Measurements from ENCODE around the gene KRT5. TPM values are rescaled to one million over a fixed set of nuclear protein-coding genes. Genes with fewer than 3 reads are reported as not detected.
"Not testable (repeated sequence)": the region's sequence is repeated elsewhere in the genome, so short reads cannot be mapped to it uniquely, and the experiment has no call there.

The KRT5 gene
- total RNA-seq, 1 donor from 2014 or later: not detected

DNA sequence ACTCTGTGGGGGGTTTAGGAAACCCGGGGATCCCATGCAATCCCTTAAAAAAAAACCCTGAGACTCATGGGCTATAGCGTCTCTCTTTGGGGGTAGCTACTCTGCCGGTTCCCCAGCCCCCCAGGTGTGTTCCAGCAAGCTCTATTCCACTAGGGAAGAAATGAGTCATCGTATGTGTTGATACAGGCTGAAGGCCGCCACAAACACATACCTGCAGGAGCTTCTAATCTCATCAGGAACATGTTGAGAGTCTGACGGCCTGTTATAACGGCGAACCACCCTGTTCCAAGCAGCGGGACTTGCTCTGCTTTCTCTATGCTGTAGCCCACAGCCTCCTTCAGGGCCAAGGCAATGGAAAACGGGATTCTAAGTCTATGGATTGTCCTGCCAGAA lies 977 bp upstream of the KRT5 start:
- DNase-seq (ENCODE audit: low read depth in 2 of 2): peak in 1 of 2 donors; percentile 22

DNA sequence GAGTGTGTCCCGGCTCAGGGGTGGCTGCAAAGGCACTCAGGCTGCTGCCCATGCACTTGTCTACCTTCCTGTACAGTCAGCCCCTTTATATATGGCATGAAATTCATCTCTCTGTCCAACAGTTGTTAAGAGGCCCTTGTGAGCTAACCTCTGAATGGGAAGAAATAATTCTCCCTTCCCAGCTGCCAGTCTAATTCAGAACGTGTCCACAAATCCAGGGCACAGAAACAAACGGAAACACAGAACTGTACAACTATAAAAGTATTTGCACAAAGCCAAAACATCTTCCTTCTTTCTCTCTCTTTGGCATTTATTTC lies 849 bp downstream of the KRT5 start:
- DNase-seq (ENCODE audit: low read depth in 2 of 2): no peak

GRCh38 chr12:52518574-52519386 lies 1.4 kb downstream of the KRT5 start:
- no peak for DNase-seq (ENCODE audit: low read depth in 2 of 2)

DNA sequence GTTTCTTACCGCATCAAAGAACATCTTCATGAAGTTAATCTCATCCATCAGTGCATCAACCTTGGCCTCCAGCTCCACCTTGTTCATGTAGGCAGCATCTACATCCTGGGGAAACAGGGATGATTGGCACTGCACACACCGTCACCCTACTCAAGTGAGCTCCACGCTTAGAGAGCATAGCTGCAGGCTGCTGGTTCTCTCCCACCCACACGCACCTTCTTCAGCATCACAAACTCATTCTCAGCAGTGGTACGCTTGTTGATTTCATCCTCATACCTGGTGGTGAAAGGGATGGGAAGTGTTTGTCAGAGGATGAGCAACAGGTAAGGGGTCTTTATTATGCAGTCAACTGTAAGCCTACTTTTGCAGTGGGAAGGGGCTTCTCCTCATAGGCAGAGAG lies 2.3 kb downstream of the KRT5 start:
- no peak for DNase-seq (ENCODE audit: low read depth in 2 of 2)

DNA sequence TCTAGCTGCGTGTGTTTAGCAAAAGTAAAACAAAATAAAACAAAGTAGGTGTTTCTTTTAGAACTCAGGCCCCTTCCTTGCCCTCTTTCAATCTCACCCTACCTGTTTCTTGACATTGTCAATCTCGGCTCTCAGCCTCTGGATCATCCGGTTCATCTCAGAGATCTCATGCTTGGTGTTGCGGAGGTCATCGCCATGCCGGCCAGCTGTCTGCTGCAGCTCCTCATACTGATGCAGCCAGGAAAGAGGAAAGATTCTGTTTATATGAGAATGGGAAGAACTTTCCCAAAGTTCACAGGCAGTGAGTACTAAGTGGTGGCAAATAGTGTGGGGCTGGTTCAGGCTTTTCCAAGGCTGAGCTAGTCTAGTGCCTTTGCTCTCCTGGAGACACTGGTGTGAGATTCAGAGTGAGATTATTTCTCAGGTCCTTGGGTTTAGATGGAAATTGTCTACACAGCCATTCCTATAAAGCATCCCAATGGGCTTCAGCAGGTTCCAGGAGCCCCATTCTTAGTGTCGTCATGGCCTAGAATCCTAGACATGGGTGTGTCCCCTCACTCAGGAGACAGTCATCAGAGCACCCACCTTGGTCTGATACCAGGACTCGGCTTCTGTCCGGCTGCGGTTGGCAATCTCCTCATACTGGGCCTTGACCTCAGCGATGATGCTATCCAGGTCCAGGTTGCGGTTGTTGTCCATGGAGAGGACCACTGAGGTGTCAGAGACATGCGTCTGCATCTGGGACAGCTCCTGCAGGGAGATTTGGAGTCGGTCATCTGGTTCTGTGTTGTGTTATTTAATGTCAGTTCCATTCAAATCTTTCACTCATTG lies 3.0 kb downstream of the KRT5 start:
- DNase-seq (ENCODE audit: low read depth in 2 of 2): no peak

DNA sequence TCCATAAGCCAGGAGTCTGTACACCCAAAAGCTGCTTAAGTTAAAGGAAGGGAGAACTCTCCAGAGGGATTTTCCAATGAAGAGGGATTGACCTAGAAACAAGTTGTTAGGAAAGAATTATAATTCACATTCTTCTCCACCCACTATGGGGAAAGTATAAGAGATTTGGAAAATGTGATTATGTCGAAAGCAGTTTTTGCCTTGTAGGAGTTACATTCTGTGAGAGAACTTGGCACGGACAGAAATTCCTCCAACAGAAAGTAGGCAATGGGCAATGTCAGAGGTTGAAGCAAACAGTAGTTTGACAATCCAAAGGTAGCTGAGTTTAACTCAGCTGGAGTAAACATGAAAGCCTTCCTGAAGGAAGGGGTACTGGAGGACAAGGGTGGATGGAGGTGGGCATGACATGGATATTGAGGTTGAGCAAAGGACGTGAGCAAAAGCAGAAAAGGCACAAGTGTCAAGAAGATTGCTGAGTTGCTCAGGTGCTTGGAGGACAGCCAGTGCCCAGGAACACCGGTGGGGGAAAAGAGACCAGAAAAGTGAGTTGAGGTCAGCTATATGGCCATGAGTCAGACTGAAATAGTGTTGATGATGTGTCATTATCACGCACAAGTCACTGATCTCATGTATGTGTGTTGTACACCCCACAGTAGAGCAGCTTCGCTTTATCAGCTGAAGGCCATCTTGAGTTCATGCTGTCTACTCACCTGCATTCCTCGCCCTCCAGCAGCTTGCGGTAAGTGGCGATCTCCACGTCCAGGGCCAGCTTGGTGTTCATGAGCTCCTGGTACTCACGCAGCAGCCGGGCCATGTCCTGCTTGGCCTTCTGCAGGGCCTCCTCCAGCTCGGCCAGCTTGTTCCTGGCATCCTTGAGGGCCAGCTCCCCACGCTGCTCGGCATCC lies 4.0 kb downstream of the KRT5 start:
- no peak for DNase-seq (ENCODE audit: low read depth in 2 of 2)

- DNase-seq (ENCODE audit: low read depth in 2 of 2): no peak
Measured at GRCh38 chr12:52515319-52515646, 4.9 kb downstream of the KRT5 start.

GRCh38 chr12:52514471-52515318 lies 5.5 kb downstream of the KRT5 start:
- DNase-seq (ENCODE audit: low read depth in 2 of 2): no peak

- no peak for DNase-seq (ENCODE audit: low read depth in 2 of 2)
Measured at GRCh38 chr12:52513736-52514135, 6.5 kb downstream of the KRT5 start.

DNA sequence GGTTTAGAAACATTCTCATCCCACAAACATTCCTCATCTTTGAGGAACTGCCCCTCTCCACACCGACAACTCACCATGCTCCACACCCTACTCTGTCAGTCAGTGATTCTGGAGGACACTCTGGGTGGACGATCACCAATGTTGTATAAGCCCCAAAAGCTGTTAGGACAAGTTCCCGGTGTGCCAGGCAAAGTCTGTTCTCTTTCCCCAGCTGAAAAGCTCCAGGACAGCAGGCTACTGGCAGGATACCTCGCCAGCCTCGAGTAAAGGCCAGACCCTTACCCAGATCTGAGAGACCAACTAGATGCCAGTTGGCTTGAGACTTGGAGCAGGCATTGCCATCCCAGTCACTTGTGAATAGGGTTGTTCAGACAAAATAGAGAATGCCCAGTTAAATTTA lies 12.0 kb downstream of the KRT5 start:
- no peak for DNase-seq (ENCODE audit: low read depth in 2 of 2)

DNA sequence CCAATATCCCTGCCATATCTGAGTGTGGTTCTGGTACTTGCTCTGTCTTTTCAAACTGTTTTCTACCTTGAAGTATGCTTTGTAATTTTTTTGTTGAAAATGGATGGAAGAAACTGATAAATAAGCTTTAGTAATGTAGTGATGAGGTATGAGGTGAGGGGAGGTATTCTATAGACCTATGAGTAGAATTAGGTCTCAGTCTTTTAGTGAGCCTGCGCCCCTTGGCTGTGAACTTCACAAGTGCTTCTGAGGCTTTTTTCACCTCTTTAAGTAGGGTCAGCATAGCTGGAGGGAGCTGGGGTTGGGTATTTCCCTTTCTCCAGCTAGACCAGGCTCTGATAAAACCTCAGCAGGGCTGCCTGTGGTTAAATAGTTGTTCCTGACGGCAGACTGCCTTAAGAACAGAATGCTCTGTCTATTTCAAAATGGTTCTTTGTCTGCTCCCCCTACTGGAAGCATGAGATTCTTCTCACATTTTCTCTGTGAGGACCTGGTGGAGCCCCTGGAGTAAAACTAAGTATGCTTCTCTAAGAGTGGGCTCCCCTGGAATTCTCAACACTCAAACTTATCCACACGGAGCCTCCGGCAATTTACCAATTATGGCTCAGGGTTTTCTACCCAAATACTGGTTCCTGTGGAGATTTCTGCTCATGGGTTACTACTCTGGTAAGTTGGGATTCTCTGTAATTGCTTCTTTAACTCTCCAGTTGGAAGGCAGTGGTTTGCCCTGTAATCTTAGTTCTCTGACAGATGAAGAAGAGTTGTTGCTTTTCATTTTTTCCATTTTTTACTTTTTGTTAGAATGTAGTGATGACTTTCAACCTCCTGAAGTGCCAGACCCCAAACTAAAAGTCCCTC lies 13.1 kb downstream of the KRT5 start:
- peak; percentile 45 to 49 for DNase-seq (ENCODE audit: low read depth in 2 of 2)

DNA sequence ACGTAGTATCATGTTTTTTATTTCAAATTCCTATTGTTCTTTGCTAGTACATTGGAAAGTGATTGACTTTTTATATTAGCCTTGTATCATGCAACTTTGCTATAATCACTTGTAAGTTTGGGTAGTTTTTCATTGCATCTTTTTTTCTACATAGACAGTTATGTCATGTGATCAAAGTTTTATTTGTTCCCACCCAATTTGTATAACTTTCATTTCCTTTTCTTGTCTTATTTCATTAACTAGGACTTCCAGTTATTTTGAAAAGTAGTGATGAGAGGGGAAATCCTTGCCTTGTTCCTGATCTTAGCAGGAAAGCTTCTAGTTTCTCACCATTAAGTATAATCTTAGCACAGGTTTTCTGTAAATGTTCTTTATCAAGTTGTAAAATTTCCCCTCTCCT lies 17.3 kb downstream of the KRT5 start:
- DNase-seq (ENCODE audit: low read depth in 2 of 2): no peak

DNA sequence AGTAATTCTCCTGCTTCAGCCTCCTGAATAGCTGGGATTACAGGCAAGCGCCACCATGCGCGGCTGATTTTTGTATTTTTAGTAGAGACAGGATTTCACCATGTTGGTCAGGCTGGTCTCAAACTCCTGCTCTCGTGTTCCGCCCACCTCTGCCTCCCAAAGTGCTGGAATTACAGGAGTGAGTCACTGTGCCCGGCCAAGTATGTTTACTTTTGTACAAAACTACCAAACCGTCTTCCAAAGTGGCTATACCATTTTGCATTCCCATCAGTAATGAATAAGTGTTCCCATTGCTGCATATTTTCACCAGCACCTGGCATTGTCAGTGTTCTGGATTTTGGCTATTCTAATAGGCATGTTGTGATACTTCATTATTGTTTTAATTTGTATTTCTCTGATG lies 18.7 kb downstream of the KRT5 start:
- DNase-seq (ENCODE audit: low read depth in 2 of 2): no peak

- DNase-seq (ENCODE audit: low read depth in 2 of 2): not testable (repeated sequence)
Measured at GRCh38 chr12:52500574-52500973, 19.6 kb downstream of the KRT5 start.

DNA sequence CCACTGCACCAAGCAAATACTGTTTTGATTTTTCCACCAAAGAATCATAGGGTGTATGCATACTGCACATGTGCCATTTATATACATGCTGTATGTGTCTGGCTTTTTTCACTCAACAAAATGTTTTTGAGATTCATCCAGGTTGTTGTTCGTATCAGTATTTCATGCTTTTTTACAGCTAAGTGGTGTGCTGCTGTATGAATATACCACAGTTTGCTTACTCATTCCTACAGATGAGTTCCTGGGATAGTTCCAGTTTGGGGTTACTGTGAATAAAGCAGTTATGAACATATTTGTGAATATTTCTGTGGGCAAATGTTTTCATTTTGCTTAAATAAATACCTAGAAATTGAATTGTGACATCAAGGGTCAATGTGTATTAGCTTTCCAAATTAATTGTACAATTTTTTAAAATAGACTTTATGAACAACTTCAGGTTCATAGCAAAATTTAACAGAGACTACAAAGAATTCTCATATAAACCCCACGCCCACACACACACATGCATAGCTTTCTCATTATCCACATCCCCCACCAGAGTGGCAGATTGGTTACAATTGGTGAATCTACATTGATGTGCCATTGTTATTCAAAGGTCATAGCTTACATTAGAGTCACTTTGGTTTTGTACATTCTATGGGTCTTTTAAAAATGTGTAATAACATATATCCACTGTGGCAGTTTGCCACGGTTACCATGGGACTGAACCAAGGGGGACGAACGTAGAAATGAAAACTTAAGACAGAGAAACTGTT lies 20.2 kb downstream of the KRT5 start:
- DNase-seq (ENCODE audit: low read depth in 2 of 2): no peak

DNA sequence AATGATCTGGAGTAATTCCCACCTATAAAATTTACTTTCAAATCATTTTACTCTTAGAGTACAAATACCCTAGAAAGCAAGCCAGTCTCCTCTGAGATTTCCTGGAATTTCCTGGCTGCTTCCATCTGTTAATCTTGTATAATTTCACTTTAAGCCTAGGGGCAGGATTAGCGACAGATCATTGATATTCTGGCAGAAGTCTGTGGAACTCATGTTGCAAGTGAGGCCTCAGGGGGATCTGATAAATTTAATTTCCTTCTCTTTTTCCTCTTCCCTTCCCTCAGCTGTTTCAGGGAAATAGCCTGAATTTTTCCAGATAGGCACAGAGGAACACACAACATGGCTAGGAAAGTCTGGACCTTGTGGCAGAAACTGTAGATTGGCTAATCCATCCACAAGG lies 21.2 kb downstream of the KRT5 start:
- no peak for DNase-seq (ENCODE audit: low read depth in 2 of 2)

DNA sequence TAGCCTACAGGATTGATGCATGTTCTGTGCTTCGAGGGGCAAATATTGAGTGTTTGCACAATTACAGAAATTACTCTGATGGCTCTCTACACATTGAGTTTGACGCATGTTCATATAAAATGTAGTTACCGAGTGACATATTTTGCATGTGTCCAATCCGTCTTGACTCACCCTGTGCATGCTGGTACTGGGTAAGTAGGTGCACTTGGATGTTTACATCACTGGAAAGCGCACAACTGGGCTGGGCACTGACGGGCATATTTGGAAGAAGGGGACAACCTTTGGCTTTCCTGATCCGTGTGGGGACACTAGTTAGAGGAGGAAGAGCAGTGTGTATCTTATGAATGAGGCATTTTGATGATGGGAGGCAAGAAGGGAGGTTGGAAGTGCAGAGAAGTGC lies 22.2 kb downstream of the KRT5 start:
- no peak for DNase-seq (ENCODE audit: low read depth in 2 of 2)

GRCh38 chr12:52496590-52497071 lies 23.6 kb downstream of the KRT5 start:
- DNase-seq (ENCODE audit: low read depth in 2 of 2): no peak

DNA sequence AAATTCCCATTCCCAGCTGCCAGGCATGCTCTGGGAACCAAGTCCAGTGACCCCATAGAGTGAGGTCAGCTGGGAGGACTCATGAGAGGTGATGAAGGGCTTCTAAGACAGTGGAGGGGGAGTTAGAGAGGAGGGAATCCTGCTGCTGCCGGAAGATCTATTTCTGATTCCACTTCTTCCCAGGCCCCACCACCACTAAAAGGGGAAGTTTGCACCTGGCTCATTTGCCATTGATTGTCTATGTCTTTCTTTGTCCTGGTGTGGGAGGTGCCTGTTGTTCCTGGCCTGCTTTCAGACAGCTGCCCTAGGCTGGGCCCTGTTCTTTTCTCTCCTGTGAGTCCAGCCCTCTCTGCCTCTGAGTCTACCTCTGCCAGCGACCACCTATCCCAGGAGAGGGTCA lies 24.1 kb downstream of the KRT5 start:
- DNase-seq (ENCODE audit: low read depth in 2 of 2): no peak

All from lung microvascular endothelial cell (primary cell).